ENCODE results near the gene HEYL.

DNA sequence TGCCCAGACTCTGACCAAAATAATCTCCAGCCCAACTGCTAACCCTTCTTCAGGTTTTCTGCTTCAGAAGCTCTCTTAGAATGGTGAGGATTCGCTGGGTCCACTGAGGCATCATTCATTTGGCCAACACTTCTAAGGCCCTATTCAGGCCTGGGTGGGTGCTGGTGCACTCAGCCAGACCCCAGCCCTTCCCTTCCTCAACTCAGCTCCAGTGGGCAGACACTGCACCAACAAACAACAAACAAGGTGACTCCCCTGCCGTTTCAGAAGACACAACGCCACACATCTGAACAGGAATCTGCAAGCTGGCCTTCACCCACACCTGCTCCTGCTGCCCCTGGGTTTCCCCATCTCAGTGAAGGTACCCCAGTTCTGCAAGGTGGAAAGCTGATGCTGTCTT, 6.0 kb downstream of the HEYL start:
- TF ChIP-seq, protein P1, sequence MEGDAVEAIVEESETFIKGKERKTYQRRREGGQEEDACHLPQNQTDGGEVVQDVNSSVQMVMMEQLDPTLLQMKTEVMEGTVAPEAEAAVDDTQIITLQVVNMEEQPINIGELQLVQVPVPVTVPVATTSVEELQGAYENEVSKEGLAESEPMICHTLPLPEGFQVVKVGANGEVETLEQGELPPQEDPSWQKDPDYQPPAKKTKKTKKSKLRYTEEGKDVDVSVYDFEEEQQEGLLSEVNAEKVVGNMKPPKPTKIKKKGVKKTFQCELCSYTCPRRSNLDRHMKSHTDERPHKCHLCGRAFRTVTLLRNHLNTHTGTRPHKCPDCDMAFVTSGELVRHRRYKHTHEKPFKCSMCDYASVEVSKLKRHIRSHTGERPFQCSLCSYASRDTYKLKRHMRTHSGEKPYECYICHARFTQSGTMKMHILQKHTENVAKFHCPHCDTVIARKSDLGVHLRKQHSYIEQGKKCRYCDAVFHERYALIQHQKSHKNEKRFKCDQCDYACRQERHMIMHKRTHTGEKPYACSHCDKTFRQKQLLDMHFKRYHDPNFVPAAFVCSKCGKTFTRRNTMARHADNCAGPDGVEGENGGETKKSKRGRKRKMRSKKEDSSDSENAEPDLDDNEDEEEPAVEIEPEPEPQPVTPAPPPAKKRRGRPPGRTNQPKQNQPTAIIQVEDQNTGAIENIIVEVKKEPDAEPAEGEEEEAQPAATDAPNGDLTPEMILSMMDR (IDR thresholded peaks at IDR 0.05; ENCODE audit: control extremely low read depth in 1 of 3, insufficient read depth in 1 of 3, low read depth in 1 of 3, low read length in 3 of 3), result no peak
- TF ChIP-seq EZH2 (IDR thresholded peaks at IDR 0.05; ENCODE audit: low read depth, low read length, severe bottlenecking), result no peak
- TF ChIP-seq CHD2 (IDR thresholded peaks at IDR 0.05; ENCODE audit: low read length), result no peak
- TF ChIP-seq KDM5A (IDR thresholded peaks at IDR 0.05; ENCODE audit: low read length), result no peak
- TF ChIP-seq, protein P2, sequence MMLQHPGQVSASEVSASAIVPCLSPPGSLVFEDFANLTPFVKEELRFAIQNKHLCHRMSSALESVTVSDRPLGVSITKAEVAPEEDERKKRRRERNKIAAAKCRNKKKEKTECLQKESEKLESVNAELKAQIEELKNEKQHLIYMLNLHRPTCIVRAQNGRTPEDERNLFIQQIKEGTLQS (IDR thresholded peaks at IDR 0.05; ENCODE audit: insufficient read depth, low read depth, low read length), result no peak
- TF ChIP-seq EGR1 (IDR thresholded peaks at IDR 0.05; ENCODE audit: borderline replicate concordance, low read depth, low read length), result no peak
- no peak for TF ChIP-seq RNF2 (IDR thresholded peaks at IDR 0.05; ENCODE audit: borderline replicate concordance, low read depth, low read length, missing control alignments, poor library complexity, severe bottlenecking)
- no peak for TF ChIP-seq SP1 (IDR thresholded peaks at IDR 0.05; ENCODE audit: low read depth, low read length)
- no peak for TF ChIP-seq POLR2A (IDR thresholded peaks at IDR 0.05; ENCODE audit: control extremely low read depth in 1 of 2, low read depth in 2 of 2, low read length in 2 of 2)
- no peak for TF ChIP-seq TAF1 (IDR thresholded peaks at IDR 0.05; ENCODE audit: low read depth, low read length)
- TF ChIP-seq RFX5 (IDR thresholded peaks at IDR 0.05; ENCODE audit: borderline replicate concordance, low read depth, low read length), result no peak
- TF ChIP-seq TBP (IDR thresholded peaks at IDR 0.05; ENCODE audit: low read depth, low read length), result no peak
- TF ChIP-seq EP300 (IDR thresholded peaks at IDR 0.05; ENCODE audit: borderline replicate concordance in 1 of 2, low read depth in 2 of 2, low read length in 2 of 2), result no peak
